GM12878 (cell line): ENCODE data around the gene ULBP1. TPM values are rescaled to one million over a fixed set of nuclear protein-coding genes. Genes with fewer than 3 reads are reported as not detected.
"Not testable (repeated sequence)": the region's sequence is repeated elsewhere in the genome, so short reads cannot be mapped to it uniquely, and the experiment has no call there.

ENCODE experiments used
- ATAC-seq: fragments of 200-7000 bp; cut with Tn5 transposase; 3 replicates; pipeline ENCODE4 v1.9.1; 2020; ENCODE audit warnings: mild to moderate bottlenecking, moderate library complexity
- BruUV-seq: library from RNA; stranded (reverse); fragments of 400-500 nt; replicated peaks from 2 replicates; lab custom pipeline; 2021; lab: Mats Ljungman, UMichigan
- CTCF ChIA-PET: fragments of 300-600 bp; sonication (Branson Sonifier 250); formaldehyde crosslinking; extraction: SDS; loops from one replicate; lab custom pipeline; 2021; ENCODE audit warnings: inconsistent platforms; lab: Yijun Ruan, JAX
- POLR2A ChIA-PET: fragments of 350-600 bp; formaldehyde crosslinking; extraction: SDS; loops from one replicate; lab custom pipeline; 2021; ENCODE audit warnings: inconsistent platforms; lab: Charles Lee
- RAD21 ChIA-PET: fragments of 300-600 bp; sonication (Branson Sonifier 250); formaldehyde crosslinking; loops from one replicate; lab custom pipeline; 2023; ENCODE audit warnings: antibody characterized with exemption; ENCODE audit not compliant: unreplicated experiment; lab: Charles Lee
- SMC1A ChIA-PET: fragments of 300-600 bp; sonication (Branson Sonifier 250); formaldehyde crosslinking; loops from one replicate; lab custom pipeline; 2023; ENCODE audit not compliant: unreplicated experiment, uncharacterized antibody; lab: Charles Lee
- DNase-seq: peaks from one replicate; pipeline ENCODE4 v3.0.0-alpha.2; 2011; ENCODE audit warnings: low read depth, low spot score
- FAIRE-seq: peaks from 3 replicates; lab custom pipeline; 2011; peaks lifted over from hg19 to GRCh38; lab: Jason Lieb, UNC
- H2AFZ ChIP-seq: 2 replicates; pipeline ENCODE4 v1.6.0; 2011; ENCODE audit warnings: low read depth, low read length, control low read depth; ENCODE audit not compliant: control insufficient read depth
- H3K27ac ChIP-seq: 2 replicates; pipeline ENCODE4 v1.5.1; 2011; ENCODE audit warnings: control low read depth; ENCODE audit not compliant: control insufficient read depth, insufficient read depth
- H3K27me3 ChIP-seq, 2 experiments: replicated peaks in 1 of 2; 2 replicates each; pipeline versions ENCODE4 v1.6.0 to v1.6.1; 2011; ENCODE audit warnings: low read length in 1 of 2; ENCODE audit not compliant: control insufficient read depth in 2 of 2, insufficient read depth in 2 of 2
- H3K36me3 ChIP-seq, 2 experiments: 2 replicates each; pipeline ENCODE4 v1.5.1; 2011; ENCODE audit warnings: low read length in 1 of 2; ENCODE audit not compliant: control insufficient read depth in 2 of 2, insufficient read depth in 2 of 2
- H3K4me1 ChIP-seq: 2 replicates; pipeline ENCODE4 v1.6.1; 2011; ENCODE audit warnings: mild to moderate bottlenecking, low read length, moderate library complexity, mixed read lengths; ENCODE audit not compliant: control insufficient read depth, insufficient read depth
- H3K4me2 ChIP-seq: 2 replicates; pipeline ENCODE4 v1.6.0; 2011; ENCODE audit warnings: control low read depth; ENCODE audit not compliant: control insufficient read depth, insufficient read depth
- H3K4me3 ChIP-seq: fragments of 200-600 bp; sonication (generic); 2 replicates; pipeline ENCODE4 v1.5.1; 2016
- H3K79me2 ChIP-seq: 2 replicates; pipeline ENCODE4 v1.6.0; 2011; ENCODE audit warnings: low read length; ENCODE audit not compliant: control insufficient read depth, insufficient read depth
- H3K9ac ChIP-seq: 2 replicates; pipeline ENCODE4 v1.8.0; 2011; ENCODE audit warnings: low read length, control low read depth, mixed read lengths; ENCODE audit not compliant: control insufficient read depth, insufficient read depth
- H3K9me3 ChIP-seq: replicated peaks from 3 replicates; pipeline ENCODE4 v1.5.1; 2011; ENCODE audit warnings: mild to moderate bottlenecking, low read length; ENCODE audit not compliant: control insufficient read depth, insufficient read depth
- H4K20me1 ChIP-seq: 2 replicates; pipeline ENCODE4 v1.6.0; 2011; ENCODE audit not compliant: control insufficient read depth, insufficient read depth
- BHLHE40 ChIP-seq, 2 experiments: fragments of 450-650 bp in 1 of 2; IDR thresholded peaks; 2 replicates each; pipeline ENCODE4 v1.6.1; 2011 to 2017; ENCODE audit warnings: low read depth in 2 of 2, borderline replicate concordance in 1 of 2, improper control_type of control experiment in 1 of 2, low read length in 1 of 2, mild to moderate bottlenecking in 1 of 2
- WGBS: methylation state at CpG from one replicate; pipeline ENCODE4 v1.1.6; 2016; ENCODE audit warnings: low lambda C conversion rate; ENCODE audit not compliant: insufficient replicate concordance, insufficient coverage; ENCODE audit errors: missing lambda C conversion rate; 5-methylcytosine and 5-hydroxymethylcytosine counted together
- in situ Hi-C: fragments of 300-500 bp; cut with MboI; formaldehyde crosslinking; loops from 9 replicates; pipeline ENCODE4 v1.14.3; 2018; ENCODE audit warnings: mixed read lengths
- intact Hi-C: fragments of 100-400 bp; cut with micrococcal nuclease; formaldehyde crosslinking; loops from one replicate; pipeline ENCODE4 v1.14.2; 2022; ENCODE audit not compliant: unreplicated experiment
- polyA plus RNA-seq, 11 experiments: library from polyadenylated mRNA; depleted of rRNA in 4 of 11; unstranded in 6 of 11; stranded (reverse) in 5 of 11; fragments of >200 nt; fragmentation: Nextera tagmentation in 4 of 11; fragmentation: Illumina TruSeq in 1 of 11; extraction: Ambion mirVana in 4 of 11; extraction: Trizol in 1 of 11; gene quantifications; 1 replicate in 1 of 11; 2 replicates in 10 of 11; pipeline versions ENCODE4 v1.2.1 to v1.2.3, GENCODE V29; 2011 to 2016; ENCODE audit warnings: inconsistent platforms in 2 of 11, missing spikeins in 2 of 11, low read depth in 1 of 11
- total RNA-seq, 4 experiments: library from RNA; depleted of rRNA in 3 of 4; stranded (reverse); fragments of >200 nt in 3 of 4; fragmentation: Illumina TruSeq in 1 of 4; extraction: Trizol in 1 of 4; gene quantifications; 2 replicates each; pipeline versions ENCODE4 v1.2.1 to v1.2.3, GENCODE V29; 2013 to 2021

The ULBP1 gene
- total and polyA plus RNA-seq, 10 of the 15 experiments (the other 5 are each of a cell fraction or from before 2014, with no cell fraction given), result 0.02 to 0.12 (median 0.04) TPM; not detected in 7

DNA sequence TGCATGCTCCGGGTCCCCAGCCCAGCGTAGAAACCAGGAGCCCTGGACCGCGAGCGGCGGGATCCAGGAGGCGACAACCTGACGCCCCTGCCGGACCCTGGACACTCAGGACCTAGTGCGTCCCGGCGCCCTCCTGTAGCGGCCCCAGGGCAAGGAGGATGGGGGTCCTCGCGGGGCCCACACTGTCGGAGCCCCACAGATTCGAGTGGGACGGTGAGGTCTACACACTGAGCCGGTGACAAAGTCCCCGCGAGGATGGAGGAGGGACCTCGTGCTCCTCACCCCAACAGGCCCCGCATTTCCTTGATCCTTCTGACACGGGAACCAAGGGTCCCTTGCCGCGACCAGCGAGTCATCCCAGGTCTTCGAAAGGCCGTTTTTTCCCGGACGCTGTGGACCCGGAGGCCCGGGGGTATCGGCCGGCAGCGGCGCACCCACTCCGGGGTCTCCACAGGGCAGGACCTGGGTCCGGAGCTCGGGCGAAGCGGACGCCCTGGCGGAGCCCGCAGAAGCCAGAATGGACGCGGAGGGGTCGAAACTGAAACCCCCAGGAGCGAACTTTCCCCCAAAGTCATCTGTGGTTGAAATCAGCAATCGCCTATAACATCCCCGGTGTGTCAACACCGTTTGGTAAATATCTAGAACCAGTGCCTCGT, 9.3 kb upstream of the ULBP1 start:
- DNase-seq, intact Hi-C loops, in situ Hi-C loops, H3K36me3 ChIP-seq, H3K9me3 ChIP-seq, H3K27ac ChIP-seq, CTCF ChIA-PET, H4K20me1 ChIP-seq, H3K4me3 ChIP-seq, RAD21 ChIA-PET, H3K4me2 ChIP-seq, H3K79me2 ChIP-seq, POLR2A ChIA-PET, H3K27me3 ChIP-seq, FAIRE-seq, BruUV-seq, H2AFZ ChIP-seq, H3K4me1 ChIP-seq, H3K9ac ChIP-seq: not testable (repeated sequence)
- peak; percentile 52 for ATAC-seq
- SMC1A ChIA-PET, result interaction anchor here (2.9 kb wide), 1 partner anchor 62 kb away, joined by 8 read pairs; no protein-coding TSS in a partner anchor
- WGBS, result 8% methylated on average over 26 of the region's 53 CpGs

DNA sequence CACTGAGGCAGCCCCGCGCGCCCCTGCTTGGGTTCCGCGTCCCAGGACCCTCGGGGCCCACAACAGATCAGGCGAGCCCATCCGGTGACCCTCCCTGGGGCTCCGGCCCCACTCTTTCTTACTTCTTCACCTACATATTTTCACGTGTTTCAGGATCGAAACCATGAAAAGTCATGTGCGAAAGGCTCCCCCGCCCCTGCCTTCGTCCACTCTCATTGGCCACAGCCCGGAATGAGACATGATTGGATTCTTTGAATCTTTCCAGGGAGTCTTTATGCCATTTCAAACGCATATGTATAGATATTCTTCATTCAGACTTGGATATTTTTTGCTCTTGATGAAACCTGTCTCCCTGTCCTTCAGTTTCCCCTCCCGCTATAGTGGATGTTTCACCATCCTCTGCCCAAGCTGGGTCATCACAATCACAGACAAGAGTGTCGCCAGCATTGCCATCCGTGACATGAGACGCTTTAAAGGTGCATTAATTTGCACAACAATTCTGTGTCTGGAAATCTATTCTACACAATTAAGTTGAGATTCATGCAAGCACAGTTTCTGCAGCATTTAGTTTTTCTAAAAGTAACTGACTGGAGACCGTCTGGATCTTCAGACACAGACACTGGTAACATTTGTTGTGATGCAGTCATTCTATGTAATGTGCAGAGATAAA, 8.6 kb upstream of the ULBP1 start:
- H3K4me2 ChIP-seq, DNase-seq, H3K4me1 ChIP-seq, H3K27me3 ChIP-seq, H3K9me3 ChIP-seq, H2AFZ ChIP-seq, intact Hi-C loops, H3K79me2 ChIP-seq, H3K36me3 ChIP-seq, H3K9ac ChIP-seq, BruUV-seq, RAD21 ChIA-PET, H4K20me1 ChIP-seq: not testable (repeated sequence)
- CTCF ChIA-PET, result interaction anchor here (0.6 kb wide), 1 partner anchor 58 kb away, joined by 3 read pairs; no protein-coding TSS in a partner anchor
- SMC1A ChIA-PET, result interaction anchor here (2.9 kb wide), 1 partner anchor 62 kb away, joined by 8 read pairs; no protein-coding TSS in a partner anchor
- peak in 1 of 2 experiments; percentile 32; a peak in 1 of 4 replicates for TF ChIP-seq BHLHE40 (IDR thresholded peaks at IDR 0.05; ENCODE audit: borderline replicate concordance in 1 of 2, low read depth in 2 of 2, low read length in 1 of 2)
- TF ChIP-seq, all 136 proteins: peak for 1; not testable (repeated sequence) for 135
- POLR2A ChIA-PET, H3K27ac ChIP-seq, H3K4me3 ChIP-seq, FAIRE-seq, in situ Hi-C loops: not testable (repeated sequence)
- WGBS, result 3% methylated on average over 12 of the region's 21 CpGs
- ATAC-seq, result peak; percentile 16; the same call in 2 of the 3 replicates

DNA sequence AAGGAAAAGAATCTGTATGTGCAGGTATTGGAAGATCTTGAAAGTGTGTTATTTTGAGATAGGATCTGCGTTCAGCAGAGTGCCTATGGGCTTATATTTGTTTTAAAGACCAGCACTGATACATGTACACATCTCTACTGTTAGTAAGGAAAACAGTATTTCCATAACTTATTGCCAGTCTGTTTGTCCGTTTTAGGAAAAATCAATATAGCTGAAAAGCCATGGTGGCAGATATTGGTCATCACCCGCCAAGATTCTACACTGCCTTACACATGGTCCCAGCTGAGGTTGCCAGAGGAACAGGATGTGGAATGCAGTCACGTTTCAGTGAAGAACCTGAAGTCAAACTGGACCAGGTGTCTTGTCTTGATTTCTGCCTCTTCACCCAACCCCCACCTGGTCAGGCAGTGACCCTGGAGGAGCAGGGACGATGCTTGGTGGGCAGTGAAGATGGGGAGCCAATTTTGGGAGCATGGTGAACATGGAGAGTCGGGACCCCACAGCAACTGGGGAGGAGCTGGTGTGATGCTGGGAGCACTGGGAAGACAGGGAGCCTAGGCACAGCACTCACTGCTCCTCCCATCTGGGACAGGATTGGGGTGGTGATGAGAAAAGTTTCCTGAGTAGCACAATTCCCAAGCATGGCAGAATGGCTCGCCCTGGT, 8.0 kb upstream of the ULBP1 start:
- H2AFZ ChIP-seq, DNase-seq, H3K27ac ChIP-seq, H3K9me3 ChIP-seq, H3K79me2 ChIP-seq, H4K20me1 ChIP-seq, FAIRE-seq, H3K9ac ChIP-seq, intact Hi-C loops, ATAC-seq, H3K4me2 ChIP-seq, H3K4me1 ChIP-seq, H3K27me3 ChIP-seq, H3K4me3 ChIP-seq, BruUV-seq, H3K36me3 ChIP-seq, POLR2A ChIA-PET, in situ Hi-C loops, RAD21 ChIA-PET: not testable (repeated sequence)
- ChIA-PET CTCF (interaction anchor here (0.6 to 2.3 kb wide), 3 partner anchors 38 to 61 kb away, joined by 3 to 9 read pairs (median 3); no protein-coding TSS in a partner anchor), SMC1A (interaction anchor here (2.9 kb wide), 1 partner anchor 61 kb away, joined by 8 read pairs; no protein-coding TSS in a partner anchor)
- WGBS, result 25% methylated on average over 7 of the region's 7 CpGs
